OCI-LY1 (cell line): Measurements from ENCODE around the gene CATSPER2.
"Not testable (repeated sequence)": the region's sequence is repeated elsewhere in the genome, so short reads cannot be mapped to it uniquely, and the experiment has no call there.

Source experiments
- CTCF ChIP-seq: fragments of 200-600 bp; sonication (generic), shearing (Covaris generic); IDR thresholded peaks from 2 replicates; pipeline ENCODE4 v1.5.1; 2017; ENCODE audit warnings: mild to moderate bottlenecking, antibody characterized with exemption, low read length, moderate library complexity, mixed read lengths
- EZH2 ChIP-seq: fragments of 200-600 bp; sonication (generic), shearing (Covaris generic); IDR thresholded peaks from 2 replicates; pipeline ENCODE4 v1.8.0; 2017; ENCODE audit warnings: borderline replicate concordance, mixed run types, mild to moderate bottlenecking, antibody characterized with exemption, low read length, moderate library complexity, mixed read lengths

- TF ChIP-seq CTCF, EZH2: not testable (repeated sequence)
Measured at GRCh38 chr15:43602233-43602632, 46.4 kb downstream of the CATSPER2 start.
